Measurements from ENCODE around the gene LRP2BP. TPM values are rescaled to one million over a fixed set of nuclear protein-coding genes. Genes with fewer than 3 reads are reported as not detected.

LRP2BP gene
- total RNA-seq, 5 donors from 2014 or later (not counting 1 experiment from before 2014, with no cell fraction given): 0.51 to 2.9 (median 0.89) TPM

GRCh38 chr4:185361872-185362271, 33.9 kb downstream of the LRP2BP start:
- no peak overlapping the region for H3K4me3 Mint-ChIP-seq
- CTCF ChIA-PET: no interaction called here
- no peaks in the 10 kb centered on the region for H3K27me3 ChIP-seq (replicated peaks in 1 of 2; ENCODE audit: control insufficient read depth in 2 of 2, extremely low read depth in 1 of 2, insufficient read depth in 2 of 2, low read length in 1 of 2)
- no peaks in the 10 kb centered on the region for H3K4me1 ChIP-seq (ENCODE audit: control insufficient read depth in 1 of 2, extremely low read depth in 1 of 2, insufficient read depth in 2 of 2, low read length in 2 of 2)
- H3K9me3 ChIP-seq: no peaks in the 10 kb centered on the region
- no peak overlapping the region for H3K27ac Mint-ChIP-seq
- WGBS (ENCODE audit: insufficient coverage): 100% methylated on average over 2 of the region's 3 CpGs
- POLR2A ChIA-PET: no interaction called here
- no peaks in the 10 kb centered on the region for H3K4me1 Mint-ChIP-seq
- no peak for ATAC-seq (replicated peaks in 1 of 4)
- DNase-seq: no peak
- no peaks in the 10 kb centered on the region for H3K27me3 Mint-ChIP-seq
- H3K36me3 ChIP-seq (ENCODE audit: control insufficient read depth in 2 of 2, extremely low read depth in 1 of 2, insufficient read depth in 1 of 2, low read length in 1 of 2): peaks cover 6 to 16% of the 10 kb centered on the region in 2 donors
- peaks cover 30% of the 10 kb centered on the region for H3K36me3 Mint-ChIP-seq
- H3K9me3 Mint-ChIP-seq: no peaks in the 10 kb centered on the region
- H3K4me3 ChIP-seq (ENCODE audit: control insufficient read depth in 1 of 2, extremely low read depth in 1 of 2, low read length in 1 of 2): no peak overlapping the region
- no peak overlapping the region for H3K27ac ChIP-seq (ENCODE audit: low read length)

GRCh38 chr4:185359767-185360446, 35.8 kb downstream of the LRP2BP start:
- H3K9me3 ChIP-seq: no peaks in the 10 kb centered on the region
- H3K36me3 ChIP-seq (ENCODE audit: control insufficient read depth in 2 of 2, extremely low read depth in 1 of 2, insufficient read depth in 1 of 2, low read length in 1 of 2): peaks cover 6 to 16% of the 10 kb centered on the region in 2 donors
- no peaks in the 10 kb centered on the region for H3K9me3 Mint-ChIP-seq
- ChIA-PET CTCF (no interaction called here), POLR2A (no interaction called here)
- no peak overlapping the region for H3K27ac ChIP-seq (ENCODE audit: low read length)
- ATAC-seq (replicated peaks in 1 of 4) (no peak), DNase-seq (no peak)
- H3K4me3 ChIP-seq (ENCODE audit: control insufficient read depth in 1 of 2, extremely low read depth in 1 of 2, low read length in 1 of 2): no peak overlapping the region
- no peaks in the 10 kb centered on the region for H3K27me3 ChIP-seq (replicated peaks in 1 of 2; ENCODE audit: control insufficient read depth in 2 of 2, extremely low read depth in 1 of 2, insufficient read depth in 2 of 2, low read length in 1 of 2)
- WGBS (ENCODE audit: insufficient coverage): 100% methylated on average over 7 of the region's 8 CpGs
- H3K27ac Mint-ChIP-seq: no peak overlapping the region
- H3K4me1 Mint-ChIP-seq: no peaks in the 10 kb centered on the region
- no peak overlapping the region for H3K4me3 Mint-ChIP-seq
- peaks cover 31% of the 10 kb centered on the region for H3K36me3 Mint-ChIP-seq
- no peaks in the 10 kb centered on the region for H3K4me1 ChIP-seq (ENCODE audit: control insufficient read depth in 1 of 2, extremely low read depth in 1 of 2, insufficient read depth in 2 of 2, low read length in 2 of 2)
- no peaks in the 10 kb centered on the region for H3K27me3 Mint-ChIP-seq

- Mint-ChIP-seq H3K27me3 (no peaks in the 10 kb centered on the region), H3K4me3 (no peak overlapping the region), H3K4me1 (no peaks in the 10 kb centered on the region), H3K9me3 (no peaks in the 10 kb centered on the region), H3K27ac (no peak overlapping the region), H3K36me3 (peaks cover 39% of the 10 kb centered on the region)
- Histone ChIP-seq H3K27me3 (replicated peaks in 1 of 2; ENCODE audit: control insufficient read depth in 2 of 2, extremely low read depth in 1 of 2, insufficient read depth in 2 of 2, low read length in 1 of 2) (no peaks in the 10 kb centered on the region), H3K27ac (ENCODE audit: low read length) (no peak overlapping the region), H3K36me3 (ENCODE audit: control insufficient read depth in 2 of 2, extremely low read depth in 1 of 2, insufficient read depth in 1 of 2, low read length in 1 of 2) (peaks cover 6 to 20% of the 10 kb centered on the region in 2 donors), H3K4me3 (ENCODE audit: control insufficient read depth in 1 of 2, extremely low read depth in 1 of 2, low read length in 1 of 2) (no peak overlapping the region), H3K9me3 (no peaks in the 10 kb centered on the region), H3K4me1 (ENCODE audit: control insufficient read depth in 1 of 2, extremely low read depth in 1 of 2, insufficient read depth in 2 of 2, low read length in 2 of 2) (no peaks in the 10 kb centered on the region)
- ChIA-PET CTCF (no interaction called here), POLR2A (no interaction called here)
- no peak for DNase-seq
- 93% methylated on average over 3 of the region's 4 CpGs for WGBS (ENCODE audit: insufficient coverage)
- no peak for ATAC-seq (replicated peaks in 1 of 4)
Observed at GRCh38 chr4:185358959-185359358, 36.8 kb downstream of the LRP2BP start.

- no peaks in the 10 kb centered on the region for H3K9me3 Mint-ChIP-seq
- CTCF ChIA-PET: no interaction called here
- peaks cover 6 to 21% of the 10 kb centered on the region in 2 donors for H3K36me3 ChIP-seq (ENCODE audit: control insufficient read depth in 2 of 2, extremely low read depth in 1 of 2, insufficient read depth in 1 of 2, low read length in 1 of 2)
- no peaks in the 10 kb centered on the region for H3K4me1 ChIP-seq (ENCODE audit: control insufficient read depth in 1 of 2, extremely low read depth in 1 of 2, insufficient read depth in 2 of 2, low read length in 2 of 2)
- no peak overlapping the region for H3K27ac ChIP-seq (ENCODE audit: low read length)
- no peaks in the 10 kb centered on the region for H3K27me3 Mint-ChIP-seq
- 100% methylated on average over 2 of the region's 4 CpGs for WGBS (ENCODE audit: insufficient coverage)
- ATAC-seq (replicated peaks in 1 of 4): no peak
- no peak overlapping the region for H3K27ac Mint-ChIP-seq
- no peak overlapping the region for H3K4me3 Mint-ChIP-seq
- no peaks in the 10 kb centered on the region for H3K27me3 ChIP-seq (replicated peaks in 1 of 2; ENCODE audit: control insufficient read depth in 2 of 2, extremely low read depth in 1 of 2, insufficient read depth in 2 of 2, low read length in 1 of 2)
- POLR2A ChIA-PET: no interaction called here
- peaks cover 40% of the 10 kb centered on the region for H3K36me3 Mint-ChIP-seq
- no peaks in the 10 kb centered on the region for H3K4me1 Mint-ChIP-seq
- no peaks in the 10 kb centered on the region for H3K9me3 ChIP-seq
- H3K4me3 ChIP-seq (ENCODE audit: control insufficient read depth in 1 of 2, extremely low read depth in 1 of 2, low read length in 1 of 2): no peak overlapping the region
- DNase-seq: no peak
Observed at GRCh38 chr4:185358514-185358913, 37.2 kb downstream of the LRP2BP start.

GRCh38 chr4:185357733-185358440, 37.8 kb downstream of the LRP2BP start:
- Mint-ChIP-seq H3K27me3 (no peaks in the 10 kb centered on the region), H3K4me3 (no peak overlapping the region), H3K4me1 (no peaks in the 10 kb centered on the region), H3K9me3 (no peaks in the 10 kb centered on the region), H3K36me3 (peaks cover 39% of the 10 kb centered on the region), H3K27ac (no peak overlapping the region)
- no peak for ATAC-seq (replicated peaks in 1 of 4)
- Histone ChIP-seq H3K4me1 (ENCODE audit: control insufficient read depth in 1 of 2, extremely low read depth in 1 of 2, insufficient read depth in 2 of 2, low read length in 2 of 2) (no peaks in the 10 kb centered on the region), H3K4me3 (ENCODE audit: control insufficient read depth in 1 of 2, extremely low read depth in 1 of 2, low read length in 1 of 2) (no peak overlapping the region), H3K36me3 (ENCODE audit: control insufficient read depth in 2 of 2, extremely low read depth in 1 of 2, insufficient read depth in 1 of 2, low read length in 1 of 2) (peaks cover 6 to 26% of the 10 kb centered on the region in 2 donors), H3K27me3 (replicated peaks in 1 of 2; ENCODE audit: control insufficient read depth in 2 of 2, extremely low read depth in 1 of 2, insufficient read depth in 2 of 2, low read length in 1 of 2) (no peaks in the 10 kb centered on the region), H3K9me3 (no peaks in the 10 kb centered on the region), H3K27ac (ENCODE audit: low read length) (no peak overlapping the region)
- DNase-seq: no peak
- 89% methylated on average over 4 of the region's 7 CpGs for WGBS (ENCODE audit: insufficient coverage)
- ChIA-PET CTCF (no interaction called here), POLR2A (no interaction called here)

GRCh38 chr4:185357211-185357610, 38.5 kb downstream of the LRP2BP start:
- Histone ChIP-seq H3K27me3 (replicated peaks in 1 of 2; ENCODE audit: control insufficient read depth in 2 of 2, extremely low read depth in 1 of 2, insufficient read depth in 2 of 2, low read length in 1 of 2) (no peaks in the 10 kb centered on the region), H3K27ac (ENCODE audit: low read length) (no peak overlapping the region), H3K9me3 (no peaks in the 10 kb centered on the region), H3K36me3 (ENCODE audit: control insufficient read depth in 2 of 2, extremely low read depth in 1 of 2, insufficient read depth in 1 of 2, low read length in 1 of 2) (peaks cover 6 to 30% of the 10 kb centered on the region in 2 donors), H3K4me1 (ENCODE audit: control insufficient read depth in 1 of 2, extremely low read depth in 1 of 2, insufficient read depth in 2 of 2, low read length in 2 of 2) (no peaks in the 10 kb centered on the region), H3K4me3 (ENCODE audit: control insufficient read depth in 1 of 2, extremely low read depth in 1 of 2, low read length in 1 of 2) (no peak overlapping the region)
- 87% methylated on average over 3 of the region's 5 CpGs for WGBS (ENCODE audit: insufficient coverage)
- POLR2A ChIA-PET: no interaction called here
- no peak for DNase-seq
- Mint-ChIP-seq H3K36me3 (peaks cover 46% of the 10 kb centered on the region), H3K4me3 (no peak overlapping the region), H3K4me1 (no peaks in the 10 kb centered on the region), H3K9me3 (no peaks in the 10 kb centered on the region), H3K27me3 (no peaks in the 10 kb centered on the region), H3K27ac (no peak overlapping the region)
- no peak for ATAC-seq (replicated peaks in 1 of 4)
- CTCF ChIA-PET: no interaction called here
